Glomerular visceral epithelial cell (primary cell): ENCODE data around the gene SLC25A25.
A peak's percentile ranks its signal among the peaks of the same experiment; 100 is the strongest.

Experiments used
- DNase-seq: peaks from one replicate; pipeline ENCODE4 v3.0.0-alpha.2; 2016; ENCODE audit errors: extremely low spot score

SLC25A25 gene

GRCh38 chr9:128145536-128145935, 77.5 kb downstream of the SLC25A25 start:
- no peak for DNase-seq

DNA sequence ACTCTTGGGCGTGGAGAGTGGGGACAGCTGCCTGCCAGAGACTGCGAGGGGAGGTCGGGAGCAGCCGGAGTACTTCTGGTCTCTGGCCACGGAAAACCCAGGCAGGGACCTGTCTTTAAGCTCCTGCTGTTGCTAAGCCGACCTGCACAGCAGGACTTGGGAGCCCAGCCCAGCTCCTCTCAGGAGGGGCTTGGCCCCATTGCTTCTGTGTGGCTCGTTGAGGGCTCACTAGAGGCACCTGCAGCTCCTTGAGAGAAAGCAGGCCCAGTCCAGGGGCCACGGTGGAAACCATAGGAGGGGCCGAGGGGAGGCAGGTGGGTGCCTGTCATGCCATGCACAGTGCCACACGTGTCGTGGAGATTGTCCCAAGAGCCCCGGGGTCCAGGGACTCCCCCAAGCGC, 77.9 kb downstream of the SLC25A25 start:
- DNase-seq, result no peak

DNA sequence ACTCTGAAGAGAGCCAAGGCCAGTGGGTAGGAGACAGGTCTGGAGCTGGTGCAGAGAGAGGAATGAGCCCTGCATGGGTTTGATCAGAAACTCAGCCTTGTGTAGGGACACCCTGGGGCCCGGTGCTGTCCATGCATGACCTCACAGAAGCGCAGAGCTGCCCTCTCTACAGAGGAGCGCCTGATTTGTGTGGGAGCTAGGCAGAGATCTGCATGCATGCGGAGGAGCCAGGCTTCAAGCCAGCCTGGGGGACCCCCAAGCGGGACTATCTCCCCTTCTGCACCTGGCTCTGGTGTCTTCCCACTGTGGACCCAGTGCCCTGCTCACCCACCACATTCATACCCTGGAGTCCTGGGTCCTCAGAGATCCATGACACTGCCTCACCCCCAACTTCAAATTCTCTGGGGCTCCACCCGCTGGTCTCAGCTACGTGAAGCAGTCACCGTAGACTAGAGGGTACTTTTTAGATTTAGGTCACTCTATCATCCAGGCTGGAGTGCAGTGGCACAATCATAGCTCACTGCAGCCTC, 78.6 kb downstream of the SLC25A25 start:
- no peak for DNase-seq

GRCh38 chr9:128148509-128149000, 80.5 kb downstream of the SLC25A25 start:
- DNase-seq, result no peak

GRCh38 chr9:128149001-128149701, 81.1 kb downstream of the SLC25A25 start, which contains the start of gene LCN2:
Gene LCN2, plus strand, starts transcription at chr9:128149453. Its CDS starts 73 bp downstream, at chr9:128149526.
- peak; percentile 82 for DNase-seq

- no peak for DNase-seq
These were observed 82.0 kb downstream of the SLC25A25 start for GRCh38 chr9:128149951-128150593.

- DNase-seq, result no peak
These were observed 82.7 kb downstream of the SLC25A25 start for GRCh38 chr9:128150594-128151308.

DNA sequence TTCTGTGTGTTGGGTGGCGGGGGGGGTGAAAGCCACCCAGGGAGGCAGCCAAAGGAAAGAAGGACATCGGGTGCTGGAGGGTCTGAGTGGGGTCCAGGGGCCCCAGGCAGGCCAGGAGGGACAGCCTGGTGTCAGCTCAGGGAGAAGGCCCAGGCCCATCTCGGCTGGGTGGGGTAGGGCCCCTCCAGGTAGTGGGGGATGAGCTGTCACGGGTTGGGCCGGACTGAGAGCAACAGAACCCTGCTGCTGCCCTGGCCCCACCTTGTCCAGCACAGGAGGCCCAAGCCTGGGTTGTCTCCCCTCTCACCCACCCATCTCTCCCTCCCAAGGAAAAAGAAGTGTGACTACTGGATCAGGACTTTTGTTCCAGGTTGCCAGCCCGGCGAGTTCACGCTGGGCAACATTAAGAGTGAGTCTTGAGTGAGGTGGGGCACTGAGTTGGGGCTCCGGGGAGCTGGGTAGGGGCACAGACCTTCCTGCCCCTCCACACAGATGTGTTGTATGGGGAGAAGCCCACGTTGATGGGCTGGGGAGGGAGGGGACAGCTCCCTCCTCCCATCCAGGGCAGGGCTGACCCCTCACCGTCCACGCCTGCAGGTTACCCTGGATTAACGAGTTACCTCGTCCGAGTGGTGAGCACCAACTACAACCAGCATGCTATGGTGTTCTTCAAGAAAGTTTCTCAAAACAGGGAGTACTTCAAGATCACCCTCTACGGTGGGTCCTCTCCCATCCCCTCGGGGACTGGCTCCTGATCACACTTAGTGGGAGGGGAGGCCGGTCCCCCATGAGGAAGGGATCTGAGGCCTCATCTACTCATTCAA, 83.5 kb downstream of the SLC25A25 start:
- no peak for DNase-seq

GRCh38 chr9:128152133-128153059, 84.4 kb downstream of the SLC25A25 start:
- DNase-seq, result no peak

DNA sequence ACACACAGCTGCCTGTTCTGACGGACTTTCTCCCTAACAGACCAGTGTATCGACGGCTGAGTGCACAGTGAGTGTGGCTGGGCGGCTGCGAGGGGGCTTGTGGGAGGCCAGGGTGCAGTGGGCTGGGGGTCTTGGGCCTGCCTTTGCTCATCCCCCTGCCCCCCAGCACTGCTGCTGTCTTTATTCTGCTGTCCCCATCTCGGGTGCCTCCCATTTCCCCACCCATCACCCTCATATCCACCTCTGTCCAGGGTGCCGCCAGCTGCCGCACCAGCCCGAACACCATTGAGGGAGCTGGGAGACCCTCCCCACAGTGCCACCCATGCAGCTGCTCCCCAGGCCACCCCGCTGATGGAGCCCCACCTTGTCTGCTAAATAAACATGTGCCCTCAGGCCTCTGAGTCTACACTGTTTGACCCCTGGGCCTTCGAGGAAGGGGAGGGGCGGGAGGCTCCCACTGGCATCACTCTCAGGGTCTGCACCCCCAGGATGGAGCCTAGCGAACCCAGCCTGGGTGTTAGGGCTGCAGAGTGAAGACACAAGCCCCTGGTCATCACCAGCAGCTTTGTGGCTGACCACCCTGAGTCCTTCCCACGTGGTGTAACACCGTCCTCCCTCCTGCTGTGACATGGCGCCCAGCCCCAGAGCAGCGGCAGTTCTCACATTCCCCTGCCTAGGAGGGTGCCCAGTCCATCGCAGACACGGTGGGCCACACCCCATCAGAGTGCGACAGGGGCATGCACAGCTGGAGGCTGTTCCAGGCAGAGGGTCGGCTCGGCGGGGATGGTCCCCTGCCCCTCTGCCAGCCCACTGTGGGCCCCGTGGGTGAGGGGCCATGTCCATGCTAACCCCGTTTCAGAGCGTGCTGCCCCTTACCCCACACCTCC, 85.3 kb downstream of the SLC25A25 start:
- no peak for DNase-seq

DNA sequence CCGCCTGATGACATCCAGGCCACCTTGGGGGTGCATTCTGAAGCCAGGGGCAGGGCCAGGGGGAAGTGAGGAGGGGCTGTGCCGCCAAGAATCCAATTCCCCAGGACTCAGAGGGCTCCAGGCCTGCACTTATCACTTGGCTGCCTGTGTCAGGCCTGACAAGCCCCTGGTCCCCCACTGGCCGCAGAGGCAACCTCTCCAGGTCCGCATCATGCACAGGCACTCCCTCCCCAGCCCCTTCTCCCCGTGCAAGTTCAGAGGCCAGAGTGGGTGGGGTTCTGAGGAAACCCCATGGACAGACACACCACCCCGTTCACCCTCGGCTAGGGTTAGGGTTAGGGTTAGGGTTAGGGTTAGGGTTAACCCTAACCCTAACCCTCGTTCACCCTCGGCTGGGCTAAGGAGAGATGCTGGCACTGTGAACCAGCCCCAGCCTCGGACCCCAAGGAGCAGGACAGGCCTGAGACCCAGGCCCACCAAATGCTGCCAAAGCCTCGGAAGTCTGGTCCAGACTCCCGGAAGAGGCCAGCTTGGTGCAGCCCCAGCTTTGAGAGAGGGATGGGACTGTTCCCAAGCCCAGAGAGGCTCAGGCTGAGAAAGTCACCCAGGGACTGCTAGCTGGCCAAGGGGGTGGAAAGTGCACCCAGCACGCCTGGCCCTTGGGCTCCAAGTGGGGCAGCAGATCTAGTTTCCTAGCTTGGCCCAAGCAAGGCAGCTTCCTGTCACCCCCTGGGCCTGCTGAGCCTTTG, 86.1 kb downstream of the SLC25A25 start:
- DNase-seq, result no peak

DNA sequence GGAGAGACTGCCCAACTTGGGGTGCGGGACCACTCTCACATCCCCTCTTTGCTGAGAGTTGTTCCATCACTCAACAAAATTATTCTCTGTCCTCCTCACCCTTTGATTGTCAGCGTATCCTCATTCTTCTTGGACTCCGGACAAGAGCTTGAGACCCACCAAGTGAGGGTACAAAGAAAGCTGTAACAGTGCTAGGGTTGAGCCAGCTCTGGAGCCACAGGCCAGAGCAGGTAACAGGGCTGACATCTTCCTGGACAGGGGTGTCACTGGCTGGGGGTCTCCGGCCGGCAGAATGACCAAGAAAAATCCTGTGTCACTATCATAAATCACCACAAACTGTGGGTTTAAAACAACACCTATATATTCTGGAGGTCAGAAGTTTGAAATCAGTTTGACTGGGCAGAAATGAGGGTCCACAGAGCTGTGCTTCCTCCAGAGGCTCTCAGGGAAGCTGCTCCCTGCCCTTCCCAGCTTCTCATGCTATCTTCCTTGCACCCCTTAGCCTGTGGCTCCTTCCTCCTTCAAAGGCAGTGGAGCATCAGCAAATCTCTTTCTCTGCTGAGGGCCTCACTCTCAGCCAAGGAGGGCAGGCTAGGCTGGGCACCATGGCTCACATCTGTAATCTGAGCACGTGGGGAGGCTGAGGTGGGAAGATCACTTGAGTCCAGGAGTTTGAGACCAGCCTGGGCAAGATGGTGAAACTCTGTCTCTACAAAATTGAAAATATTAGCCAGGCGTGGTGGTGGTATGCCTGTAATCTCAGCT, 87.9 kb downstream of the SLC25A25 start:
- no peak for DNase-seq
